ENCODE results near the gene MATCAP1.

Gene MATCAP1

DNA sequence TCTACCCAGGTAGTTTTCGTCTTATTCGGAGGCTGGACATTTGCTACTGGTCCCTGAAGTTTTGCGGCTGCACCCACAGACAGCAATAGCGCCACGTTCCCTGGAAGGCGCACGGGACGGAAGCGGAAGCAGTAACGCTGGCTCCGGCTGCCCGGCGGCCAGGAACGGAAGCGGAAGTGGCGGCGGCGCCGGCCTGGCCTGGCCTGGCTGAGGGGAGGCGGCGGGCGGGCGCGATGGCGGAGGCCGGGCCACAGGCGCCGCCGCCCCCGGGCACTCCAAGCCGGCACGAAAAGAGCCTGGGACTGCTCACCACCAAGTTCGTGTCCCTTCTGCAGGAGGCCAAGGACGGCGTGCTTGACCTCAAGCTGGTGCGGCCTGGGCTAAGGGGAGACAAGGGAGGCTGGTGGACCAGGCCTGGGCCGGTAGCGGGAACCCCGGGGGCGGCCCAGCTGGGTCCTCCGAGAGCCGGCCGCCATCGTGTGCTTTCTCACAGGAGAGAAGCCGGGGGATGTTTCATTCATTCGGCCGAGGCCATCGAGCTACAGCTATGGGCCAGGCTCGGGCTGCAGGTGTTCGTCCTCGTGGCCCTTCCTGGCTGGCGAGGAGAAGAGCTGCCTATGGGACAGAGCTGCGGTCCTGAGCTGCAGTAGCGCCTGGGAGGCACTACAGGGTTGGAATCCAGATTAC, 8.4 kb upstream of the MATCAP1 start, which contains the start of gene E2F4:
E2F4 (plus strand) TSS at position 161 of the 687 bp plus-strand sequence; CDS start at position 234, 73 bp downstream.
- 0 out of 2 replicates have a peak, but pooled peaks have one; percentile 55 for TF ChIP-seq YY1 (IDR thresholded peaks at IDR 0.05; ENCODE audit: low read depth)
- no peak for TF ChIP-seq ZBTB7A (IDR thresholded peaks at IDR 0.05; ENCODE audit: low read depth)
- TF ChIP-seq, protein P1, sequence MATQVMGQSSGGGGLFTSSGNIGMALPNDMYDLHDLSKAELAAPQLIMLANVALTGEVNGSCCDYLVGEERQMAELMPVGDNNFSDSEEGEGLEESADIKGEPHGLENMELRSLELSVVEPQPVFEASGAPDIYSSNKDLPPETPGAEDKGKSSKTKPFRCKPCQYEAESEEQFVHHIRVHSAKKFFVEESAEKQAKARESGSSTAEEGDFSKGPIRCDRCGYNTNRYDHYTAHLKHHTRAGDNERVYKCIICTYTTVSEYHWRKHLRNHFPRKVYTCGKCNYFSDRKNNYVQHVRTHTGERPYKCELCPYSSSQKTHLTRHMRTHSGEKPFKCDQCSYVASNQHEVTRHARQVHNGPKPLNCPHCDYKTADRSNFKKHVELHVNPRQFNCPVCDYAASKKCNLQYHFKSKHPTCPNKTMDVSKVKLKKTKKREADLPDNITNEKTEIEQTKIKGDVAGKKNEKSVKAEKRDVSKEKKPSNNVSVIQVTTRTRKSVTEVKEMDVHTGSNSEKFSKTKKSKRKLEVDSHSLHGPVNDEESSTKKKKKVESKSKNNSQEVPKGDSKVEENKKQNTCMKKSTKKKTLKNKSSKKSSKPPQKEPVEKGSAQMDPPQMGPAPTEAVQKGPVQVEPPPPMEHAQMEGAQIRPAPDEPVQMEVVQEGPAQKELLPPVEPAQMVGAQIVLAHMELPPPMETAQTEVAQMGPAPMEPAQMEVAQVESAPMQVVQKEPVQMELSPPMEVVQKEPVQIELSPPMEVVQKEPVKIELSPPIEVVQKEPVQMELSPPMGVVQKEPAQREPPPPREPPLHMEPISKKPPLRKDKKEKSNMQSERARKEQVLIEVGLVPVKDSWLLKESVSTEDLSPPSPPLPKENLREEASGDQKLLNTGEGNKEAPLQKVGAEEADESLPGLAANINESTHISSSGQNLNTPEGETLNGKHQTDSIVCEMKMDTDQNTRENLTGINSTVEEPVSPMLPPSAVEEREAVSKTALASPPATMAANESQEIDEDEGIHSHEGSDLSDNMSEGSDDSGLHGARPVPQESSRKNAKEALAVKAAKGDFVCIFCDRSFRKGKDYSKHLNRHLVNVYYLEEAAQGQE (IDR thresholded peaks at IDR 0.05; ENCODE audit: low read depth) = no peak
- TF ChIP-seq RAD21 (IDR thresholded peaks at IDR 0.05; ENCODE audit: low read depth) = no peak
- TF ChIP-seq TAF1 (IDR thresholded peaks at IDR 0.05; ENCODE audit: low read depth) = peak; percentile 41; the same call in 1 of the 2 replicates
- TF ChIP-seq EGR1 (IDR thresholded peaks at IDR 0.05) = 0 out of 2 replicates have a peak, but pooled peaks have one; percentile 9
- no peak for TF ChIP-seq NFIC (IDR thresholded peaks at IDR 0.05)
- TF ChIP-seq TCF12 (IDR thresholded peaks at IDR 0.05; ENCODE audit: low read depth) = peak; percentile 36; the same call in 1 of the 2 replicates
- TF ChIP-seq, protein P2, sequence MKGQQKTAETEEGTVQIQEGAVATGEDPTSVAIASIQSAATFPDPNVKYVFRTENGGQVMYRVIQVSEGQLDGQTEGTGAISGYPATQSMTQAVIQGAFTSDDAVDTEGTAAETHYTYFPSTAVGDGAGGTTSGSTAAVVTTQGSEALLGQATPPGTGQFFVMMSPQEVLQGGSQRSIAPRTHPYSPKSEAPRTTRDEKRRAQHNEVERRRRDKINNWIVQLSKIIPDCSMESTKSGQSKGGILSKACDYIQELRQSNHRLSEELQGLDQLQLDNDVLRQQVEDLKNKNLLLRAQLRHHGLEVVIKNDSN (IDR thresholded peaks at IDR 0.05) = peak; percentile 50
- TF ChIP-seq EP300 (IDR thresholded peaks at IDR 0.05; ENCODE audit: borderline replicate concordance) = no peak
- TF ChIP-seq CREB1 (IDR thresholded peaks at IDR 0.05; ENCODE audit: low read depth) = no peak
- no peak for TF ChIP-seq TEAD4 (IDR thresholded peaks at IDR 0.05)
- no peak for TF ChIP-seq CEBPB (IDR thresholded peaks at IDR 0.05)
- TF ChIP-seq, protein P3, sequence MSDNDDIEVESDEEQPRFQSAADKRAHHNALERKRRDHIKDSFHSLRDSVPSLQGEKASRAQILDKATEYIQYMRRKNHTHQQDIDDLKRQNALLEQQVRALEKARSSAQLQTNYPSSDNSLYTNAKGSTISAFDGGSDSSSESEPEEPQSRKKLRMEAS (IDR thresholded peaks at IDR 0.05) = no peak; the same call in none of the 2 replicates
- TF ChIP-seq FOXM1 (IDR thresholded peaks at IDR 0.05; ENCODE audit: borderline replicate concordance, low read depth) = no peak

DNA sequence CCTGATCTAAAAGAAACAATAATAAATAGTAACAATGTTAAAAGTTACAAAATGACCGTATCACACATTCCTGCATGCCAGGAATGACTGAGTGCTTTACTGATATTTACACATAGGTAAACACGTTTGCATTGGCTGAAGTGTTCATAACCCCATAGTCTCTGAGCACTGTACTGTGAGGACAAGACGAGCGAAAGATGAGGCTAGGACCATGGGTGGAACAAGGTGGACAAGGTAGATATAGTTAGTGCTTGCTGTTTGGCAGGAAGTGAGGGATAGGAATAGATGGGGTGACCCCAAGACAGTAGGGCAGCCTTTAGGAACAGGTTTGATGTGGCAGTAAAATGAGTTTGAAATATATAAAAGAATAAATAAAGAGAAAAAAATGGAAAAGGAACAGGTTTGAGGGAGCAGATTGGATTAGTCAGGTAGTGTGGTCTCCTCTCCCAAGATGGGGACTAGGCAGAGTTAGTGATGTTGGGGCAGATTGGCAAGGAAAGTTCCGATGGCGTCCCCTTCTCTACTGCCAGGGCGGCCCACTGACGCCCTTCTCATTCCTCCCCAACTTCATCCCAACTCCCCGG, 7.7 kb upstream of the MATCAP1 start:
- TF ChIP-seq, protein P3 (IDR thresholded peaks at IDR 0.05) = no peak
- no peak for TF ChIP-seq CEBPB (IDR thresholded peaks at IDR 0.05)
- TF ChIP-seq TCF12 (IDR thresholded peaks at IDR 0.05; ENCODE audit: low read depth) = no peak
- no peak for TF ChIP-seq TEAD4 (IDR thresholded peaks at IDR 0.05)
- TF ChIP-seq RAD21 (IDR thresholded peaks at IDR 0.05; ENCODE audit: low read depth) = no peak
- TF ChIP-seq NFIC (IDR thresholded peaks at IDR 0.05) = no peak
- TF ChIP-seq EP300 (IDR thresholded peaks at IDR 0.05; ENCODE audit: borderline replicate concordance) = no peak
- no peak for TF ChIP-seq FOXM1 (IDR thresholded peaks at IDR 0.05; ENCODE audit: borderline replicate concordance, low read depth)
- TF ChIP-seq, protein P1 (IDR thresholded peaks at IDR 0.05; ENCODE audit: low read depth) = no peak
- TF ChIP-seq YY1 (IDR thresholded peaks at IDR 0.05; ENCODE audit: low read depth) = no peak
- no peak for TF ChIP-seq TAF1 (IDR thresholded peaks at IDR 0.05; ENCODE audit: low read depth)
- no peak for TF ChIP-seq ZBTB7A (IDR thresholded peaks at IDR 0.05; ENCODE audit: low read depth)
- TF ChIP-seq EGR1 (IDR thresholded peaks at IDR 0.05) = no peak
- TF ChIP-seq CREB1 (IDR thresholded peaks at IDR 0.05; ENCODE audit: low read depth) = no peak
- TF ChIP-seq, protein P2 (IDR thresholded peaks at IDR 0.05) = no peak

DNA sequence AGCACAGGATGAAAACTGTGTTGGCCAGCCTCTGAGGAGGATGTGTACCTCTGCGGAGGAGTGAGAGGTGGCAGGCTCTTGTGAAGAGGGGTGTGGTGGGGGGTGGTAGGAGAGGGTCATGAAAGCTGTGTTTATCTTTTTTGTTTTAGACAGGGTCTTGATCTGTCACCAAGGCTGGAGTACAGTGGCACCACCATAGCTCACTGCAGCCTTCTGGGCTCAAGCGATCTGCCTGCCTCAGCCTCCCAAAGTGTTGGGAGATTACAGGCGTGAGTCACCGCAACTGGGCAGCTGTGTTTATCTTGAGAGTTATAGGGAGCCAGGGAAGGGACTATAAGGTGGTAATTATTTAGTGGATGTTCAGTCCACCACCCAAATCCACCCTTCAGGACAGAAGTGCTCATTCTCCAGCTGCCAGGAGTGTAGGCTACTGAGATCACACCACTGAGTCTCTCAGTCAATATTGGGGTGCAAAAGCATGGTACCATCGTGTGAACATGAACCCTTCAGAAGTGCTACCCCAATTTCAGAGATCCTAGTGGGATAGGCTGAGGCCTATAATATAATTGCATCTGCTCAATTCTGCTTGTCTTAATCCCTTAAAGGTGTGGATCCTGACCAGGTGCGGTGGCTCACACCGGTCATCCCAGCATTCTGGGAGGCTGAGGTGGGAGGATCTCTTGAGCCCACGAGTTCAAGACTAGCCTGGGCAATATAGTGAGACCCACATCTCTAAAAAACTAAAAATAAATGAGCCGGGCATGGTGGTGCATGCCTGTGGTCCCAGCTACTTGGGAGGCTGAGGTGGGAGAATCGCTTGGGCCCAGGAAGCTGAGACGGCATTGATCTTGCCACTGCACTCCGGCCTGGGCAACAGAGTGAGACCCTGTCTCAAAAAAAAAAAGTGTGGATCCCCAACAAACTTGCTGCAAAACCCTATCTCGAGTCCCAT, 7.0 kb upstream of the MATCAP1 start:
- TF ChIP-seq EP300 (IDR thresholded peaks at IDR 0.05; ENCODE audit: borderline replicate concordance) (no peak), CREB1 (IDR thresholded peaks at IDR 0.05; ENCODE audit: low read depth) (no peak), TEAD4 (IDR thresholded peaks at IDR 0.05) (no peak), YY1 (IDR thresholded peaks at IDR 0.05; ENCODE audit: low read depth) (no peak)
- TF ChIP-seq, protein P1 (IDR thresholded peaks at IDR 0.05; ENCODE audit: low read depth) = no peak

All from Ishikawa (cell line).